Left renal cortex interstitium (tissue), 4 donors: ENCODE data around the gene RAPGEFL1. TPM values are rescaled to one million over a fixed set of nuclear protein-coding genes. Genes with fewer than 3 reads are reported as not detected.
"Not testable (repeated sequence)": the region's sequence is repeated elsewhere in the genome, so short reads cannot be mapped to it uniquely, and the experiment has no call there.

Experiments
- DNase-seq, 4 donors: peaks; one replicate each; pipeline ENCODE4 v3.0.0-alpha.2; 2013; ENCODE audit warnings: low read depth in 4 of 4, low spot score in 2 of 4, missing footprints in 1 of 4
- polyA plus RNA-seq, 4 donors: library from polyadenylated mRNA; unstranded; fragments of 120-200 nt; gene quantifications; one replicate each; pipeline ENCODE4 v1.2.1, GENCODE V29; 2013; ENCODE audit not compliant: insufficient read length in 4 of 4

The RAPGEFL1 gene
- polyA plus RNA-seq, 4 donors = 6.3 to 17.1 (median 11.3) TPM

DNA sequence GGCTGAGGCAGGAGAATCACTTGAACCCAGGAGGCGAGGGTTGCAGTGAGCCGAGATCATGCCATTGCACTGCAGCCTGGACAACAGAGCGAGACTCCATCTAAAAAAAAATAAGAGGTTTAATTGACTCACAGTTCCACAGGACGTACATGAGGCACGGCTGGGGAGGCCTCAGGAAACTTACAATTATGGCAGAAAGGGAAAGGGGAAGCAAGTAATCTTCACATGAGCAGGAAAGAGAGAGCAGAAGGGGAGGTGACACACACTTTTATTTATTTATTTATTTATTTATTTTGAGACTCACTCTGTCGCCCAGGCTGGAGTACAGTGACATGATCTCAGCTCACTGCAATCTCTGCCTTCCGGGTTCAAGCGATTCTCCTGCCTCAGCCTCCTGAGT is 28.9 kb downstream of the RAPGEFL1 start:
- DNase-seq = not testable (repeated sequence)

DNA sequence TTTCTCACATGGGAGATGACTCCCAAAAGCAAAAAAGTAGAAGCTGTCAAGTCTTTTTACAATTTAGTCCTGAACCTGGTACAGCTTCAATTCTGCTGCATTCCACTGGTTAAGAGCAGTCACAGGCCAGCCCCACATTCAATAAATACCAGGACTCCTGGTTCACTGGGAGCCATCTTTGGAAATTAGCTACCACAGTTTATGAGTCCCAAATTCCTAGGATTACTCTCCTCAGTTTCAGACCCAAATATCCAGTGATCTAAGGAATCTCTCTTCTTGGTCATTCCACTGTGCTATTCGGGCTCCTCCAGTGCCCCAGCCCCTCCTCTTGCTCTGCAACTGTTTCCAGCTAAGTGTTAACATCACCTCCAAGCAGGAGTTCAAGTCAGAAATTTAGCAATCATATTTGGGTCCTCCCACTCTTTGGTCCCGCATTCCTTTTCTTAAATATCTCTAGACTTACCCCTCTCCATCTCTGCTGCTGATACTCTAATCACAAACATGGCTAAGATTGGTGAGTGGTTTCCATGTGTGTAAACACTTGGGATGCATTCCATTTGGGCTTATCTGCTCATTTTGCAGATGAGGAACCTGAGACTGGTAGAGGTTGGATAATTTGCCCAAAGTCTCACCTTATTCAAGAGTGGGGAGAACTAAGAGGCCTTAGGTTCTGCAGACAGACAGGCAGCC is 32.3 kb downstream of the RAPGEFL1 start:
- no peak for DNase-seq

GRCh38 chr17:40213914-40214313 is 36.6 kb downstream of the RAPGEFL1 start:
- not testable (repeated sequence) for DNase-seq

DNA sequence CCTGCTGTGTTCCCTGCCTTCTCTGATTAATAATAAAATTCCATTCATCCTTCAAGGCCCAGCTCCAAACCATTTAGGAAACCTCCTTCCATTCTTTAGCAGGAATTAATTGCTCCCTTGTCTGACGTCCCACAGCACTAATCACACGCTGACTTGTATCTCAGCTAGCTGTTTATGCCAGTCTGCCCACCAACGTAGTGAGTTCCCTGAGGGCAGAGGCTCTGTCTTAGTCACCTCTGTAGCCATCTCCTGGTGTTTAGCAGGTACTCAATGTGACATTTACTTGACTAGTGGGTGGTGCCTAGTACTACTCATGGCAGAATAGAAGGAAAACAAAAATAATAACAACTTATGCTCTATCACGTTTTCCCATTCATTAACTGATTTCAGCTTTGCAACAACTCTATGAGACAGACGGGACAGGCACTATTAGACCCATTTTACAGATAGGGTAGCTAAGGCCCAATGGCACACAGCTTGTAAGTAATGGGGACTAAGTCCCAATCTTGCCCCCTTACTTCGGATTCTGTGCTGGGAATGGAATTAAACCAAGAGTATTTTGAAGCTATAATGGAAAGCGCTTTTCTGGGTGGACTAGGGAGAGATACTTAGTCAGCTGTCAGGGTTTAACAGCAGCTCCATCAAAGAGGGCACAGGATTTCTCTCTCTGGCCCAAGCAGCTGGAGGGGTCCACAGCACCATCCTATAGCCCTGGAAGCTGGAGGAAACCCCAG is 40.9 kb downstream of the RAPGEFL1 start:
- DNase-seq = no peak

- DNase-seq = peak; percentile 89 to 97 (median 93)
Observed at GRCh38 chr17:40218740-40219593, 41.7 kb downstream of the RAPGEFL1 start, which contains the start of gene WIPF2. Gene WIPF2, plus strand, starts transcription at chr17:40219304. Its CDS starts 37,156 bp downstream, at chr17:40256460.

GRCh38 chr17:40219594-40220338 is 42.5 kb downstream of the RAPGEFL1 start:
- peak; percentile 45 to 70 (median 56) for DNase-seq

- no peak for DNase-seq
Observed at GRCh38 chr17:40224718-40225550, 47.7 kb downstream of the RAPGEFL1 start.

DNA sequence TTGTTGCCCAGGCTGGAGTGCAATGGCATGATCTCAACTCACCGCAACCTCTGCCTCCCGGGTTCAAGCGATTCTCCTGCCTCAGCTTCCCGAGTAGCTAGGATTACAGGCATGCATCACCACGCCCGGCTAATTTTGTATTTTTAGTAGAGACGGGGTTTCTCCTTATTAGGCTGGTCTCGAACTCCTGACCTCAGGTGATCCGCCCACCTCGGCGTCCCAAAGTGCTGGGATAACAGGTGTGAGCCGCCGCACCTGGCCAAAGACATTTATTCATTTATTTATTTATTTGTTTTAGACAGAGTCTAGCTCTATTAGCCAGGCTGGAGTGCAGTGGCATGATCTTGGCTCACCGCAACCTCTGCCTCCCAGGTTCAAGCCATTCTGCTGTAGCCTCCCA is 51.9 kb downstream of the RAPGEFL1 start:
- DNase-seq = not testable (repeated sequence)

- DNase-seq = no peak
Observed at GRCh38 chr17:40230670-40231069, 53.4 kb downstream of the RAPGEFL1 start.

GRCh38 chr17:40231928-40232327 is 54.7 kb downstream of the RAPGEFL1 start:
- not testable (repeated sequence) for DNase-seq

- no peak for DNase-seq
Observed at GRCh38 chr17:40241252-40241834, 64.1 kb downstream of the RAPGEFL1 start.

DNA sequence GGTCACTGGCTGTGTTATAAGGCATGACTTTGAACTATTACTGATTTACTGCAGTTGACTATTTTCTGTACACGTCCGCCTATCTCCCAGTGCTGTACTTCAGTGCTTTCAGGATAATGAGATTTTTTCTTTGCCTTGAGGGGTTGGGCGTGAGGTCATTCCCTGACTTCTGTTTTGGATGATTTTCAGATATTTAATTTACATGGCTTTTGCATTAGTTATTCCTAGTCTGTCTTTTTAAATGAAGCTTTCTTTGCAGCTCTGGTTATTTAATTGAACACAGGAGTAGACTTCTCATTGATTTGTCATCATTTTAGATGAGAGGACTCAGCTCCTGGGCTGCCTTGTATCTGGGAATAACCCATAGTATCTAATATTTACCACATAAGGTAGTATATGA is 65.5 kb downstream of the RAPGEFL1 start:
- DNase-seq = no peak

GRCh38 chr17:40243761-40244160 is 66.5 kb downstream of the RAPGEFL1 start:
- no peak for DNase-seq

DNA sequence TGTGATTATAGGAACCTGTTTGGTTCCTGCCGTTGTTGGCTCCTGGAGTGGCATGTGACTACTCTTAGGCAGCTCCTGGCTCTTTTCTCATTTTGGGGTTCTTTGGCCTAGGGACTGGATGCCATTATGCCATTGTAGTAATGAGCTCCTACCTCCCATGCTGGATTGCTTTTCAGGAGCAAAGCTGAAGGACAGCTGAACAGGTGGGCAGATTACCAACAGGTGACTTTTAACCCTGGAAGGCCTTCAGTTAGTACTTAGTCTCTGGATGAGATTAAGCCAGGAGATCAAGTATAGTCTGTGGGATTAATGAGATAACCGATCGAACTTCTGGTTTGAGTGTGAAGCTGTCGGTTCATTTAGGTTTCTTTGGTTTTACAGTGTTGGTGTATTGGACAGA is 67.0 kb downstream of the RAPGEFL1 start:
- no peak for DNase-seq

Other genes with a start within 250 kb of the RAPGEFL1 start
- 100 to 1,000 TPM in 2 of 4 donors, 10 to 100 TPM in 2; 84.0 to 115 (median 96.1) TPM for gene ORMDL3, start 249.9 kb upstream of the RAPGEFL1 start, polyA plus RNA-seq
- gene LRRC3C, start 249.7 kb upstream of the RAPGEFL1 start, polyA plus RNA-seq = under 1 TPM in 1 of 4 donors, not detected in 3; 0.17 TPM
- 1 to 10 TPM in 3 of 4 donors, under 1 TPM in 1; 0.49 to 3.6 (median 2.0) TPM for gene GSDMA, start 214.5 kb upstream of the RAPGEFL1 start, polyA plus RNA-seq
- 100 to 1,000 TPM; 103 to 127 (median 117) TPM for gene PSMD3, start 196.7 kb upstream of the RAPGEFL1 start, polyA plus RNA-seq
- not detected for gene CSF3, start 162.0 kb upstream of the RAPGEFL1 start, polyA plus RNA-seq
- gene MED24, start 123.1 kb upstream of the RAPGEFL1 start, polyA plus RNA-seq = 100 to 1,000 TPM in 2 of 4 donors, 10 to 100 TPM in 2; 83.3 to 152 (median 114) TPM
- 10 to 100 TPM; 44.5 to 61.0 (median 57.8) TPM for gene THRA, start 114.5 kb upstream of the RAPGEFL1 start, polyA plus RNA-seq
- gene NR1D1, start 76.9 kb upstream of the RAPGEFL1 start, polyA plus RNA-seq = 1 to 10 TPM; 3.7 to 4.7 (median 3.7) TPM
- 100 to 1,000 TPM; 126 to 181 (median 166) TPM for gene MSL1, start 55.5 kb upstream of the RAPGEFL1 start, polyA plus RNA-seq
- gene CASC3, start 36.9 kb upstream of the RAPGEFL1 start, polyA plus RNA-seq = 100 to 1,000 TPM in 2 of 4 donors, 10 to 100 TPM in 2; 88.0 to 124 (median 101) TPM
- gene WIPF2, start 41.8 kb downstream of the RAPGEFL1 start, polyA plus RNA-seq = 10 to 100 TPM; 26.1 to 32.8 (median 29.1) TPM
- 10 to 100 TPM; 19.9 to 24.2 (median 23.3) TPM for gene CDC6, start 110.4 kb downstream of the RAPGEFL1 start, polyA plus RNA-seq
- 10 to 100 TPM; 35.1 to 42.9 (median 39.2) TPM for gene RARA, start 131.7 kb downstream of the RAPGEFL1 start, polyA plus RNA-seq
- not detected for gene GJD3, start 187.3 kb downstream of the RAPGEFL1 start, polyA plus RNA-seq
- 100 to 1,000 TPM; 157 to 182 (median 167) TPM for gene TOP2A, start 240.4 kb downstream of the RAPGEFL1 start, polyA plus RNA-seq